Measurements from ENCODE around the gene CSNK2A2.

CSNK2A2 gene

DNA sequence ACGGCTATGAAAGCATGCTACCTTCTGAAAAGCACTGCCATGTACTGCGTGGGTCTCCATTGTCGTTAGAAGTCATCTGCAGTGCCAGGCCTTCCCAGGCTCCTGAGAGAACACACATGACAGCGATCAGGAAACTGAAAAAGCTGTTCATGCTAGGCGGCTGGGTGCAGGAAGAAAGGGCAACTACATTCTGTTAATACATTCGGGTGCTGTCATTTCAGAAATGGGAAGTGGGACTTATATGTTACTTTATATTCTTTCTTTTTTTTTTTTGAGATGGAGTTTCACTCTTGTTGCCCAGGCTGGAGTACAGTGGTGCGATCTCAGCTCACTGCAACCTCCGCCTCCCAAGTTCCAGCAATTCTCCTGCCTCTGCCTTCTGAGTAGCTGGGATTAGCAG lies 88.6 kb downstream of the CSNK2A2 start:
- DNase-seq: no peak

All from NCI-H187 (cell line).